ENCODE results near the gene SAMD14. TPM values are rescaled to one million over a fixed set of nuclear protein-coding genes. Genes with fewer than 3 reads are reported as not detected.
A peak's percentile ranks its signal among the peaks of the same experiment; 100 is the strongest.

Gene SAMD14
- total RNA-seq, 1 experiment from 2014 or later, result 5.9 TPM

- TF ChIP-seq MLX (CRISPR knock-in tag; IDR thresholded peaks at IDR 0.05) (no peak), ZNF121 (CRISPR knock-in tag; IDR thresholded peaks at IDR 0.05) (peak; percentile 99), FOXP1 (CRISPR knock-in tag; IDR thresholded peaks at IDR 0.05; ENCODE audit: borderline replicate concordance) (no peak), IRF2 (CRISPR knock-in tag; IDR thresholded peaks at IDR 0.05; ENCODE audit: borderline replicate concordance, low read depth) (no peak), HMGA2 (CRISPR knock-in tag; IDR thresholded peaks at IDR 0.05) (no peak), ATF1 (CRISPR knock-in tag; IDR thresholded peaks at IDR 0.05) (no peak), IRF1 (CRISPR knock-in tag; IDR thresholded peaks at IDR 0.05) (no peak), KAT7 (CRISPR knock-in tag; IDR thresholded peaks at IDR 0.05; ENCODE audit: borderline replicate concordance) (no peak), GABPB1 (CRISPR knock-in tag; IDR thresholded peaks at IDR 0.05) (peak; percentile 35; the same call in 1 of the 2 replicates), STAT6 (CRISPR knock-in tag; conservative IDR thresholded peaks at IDR 0.05; ENCODE audit: low read depth) (no peak)
- TF ChIP-seq, protein P1, sequence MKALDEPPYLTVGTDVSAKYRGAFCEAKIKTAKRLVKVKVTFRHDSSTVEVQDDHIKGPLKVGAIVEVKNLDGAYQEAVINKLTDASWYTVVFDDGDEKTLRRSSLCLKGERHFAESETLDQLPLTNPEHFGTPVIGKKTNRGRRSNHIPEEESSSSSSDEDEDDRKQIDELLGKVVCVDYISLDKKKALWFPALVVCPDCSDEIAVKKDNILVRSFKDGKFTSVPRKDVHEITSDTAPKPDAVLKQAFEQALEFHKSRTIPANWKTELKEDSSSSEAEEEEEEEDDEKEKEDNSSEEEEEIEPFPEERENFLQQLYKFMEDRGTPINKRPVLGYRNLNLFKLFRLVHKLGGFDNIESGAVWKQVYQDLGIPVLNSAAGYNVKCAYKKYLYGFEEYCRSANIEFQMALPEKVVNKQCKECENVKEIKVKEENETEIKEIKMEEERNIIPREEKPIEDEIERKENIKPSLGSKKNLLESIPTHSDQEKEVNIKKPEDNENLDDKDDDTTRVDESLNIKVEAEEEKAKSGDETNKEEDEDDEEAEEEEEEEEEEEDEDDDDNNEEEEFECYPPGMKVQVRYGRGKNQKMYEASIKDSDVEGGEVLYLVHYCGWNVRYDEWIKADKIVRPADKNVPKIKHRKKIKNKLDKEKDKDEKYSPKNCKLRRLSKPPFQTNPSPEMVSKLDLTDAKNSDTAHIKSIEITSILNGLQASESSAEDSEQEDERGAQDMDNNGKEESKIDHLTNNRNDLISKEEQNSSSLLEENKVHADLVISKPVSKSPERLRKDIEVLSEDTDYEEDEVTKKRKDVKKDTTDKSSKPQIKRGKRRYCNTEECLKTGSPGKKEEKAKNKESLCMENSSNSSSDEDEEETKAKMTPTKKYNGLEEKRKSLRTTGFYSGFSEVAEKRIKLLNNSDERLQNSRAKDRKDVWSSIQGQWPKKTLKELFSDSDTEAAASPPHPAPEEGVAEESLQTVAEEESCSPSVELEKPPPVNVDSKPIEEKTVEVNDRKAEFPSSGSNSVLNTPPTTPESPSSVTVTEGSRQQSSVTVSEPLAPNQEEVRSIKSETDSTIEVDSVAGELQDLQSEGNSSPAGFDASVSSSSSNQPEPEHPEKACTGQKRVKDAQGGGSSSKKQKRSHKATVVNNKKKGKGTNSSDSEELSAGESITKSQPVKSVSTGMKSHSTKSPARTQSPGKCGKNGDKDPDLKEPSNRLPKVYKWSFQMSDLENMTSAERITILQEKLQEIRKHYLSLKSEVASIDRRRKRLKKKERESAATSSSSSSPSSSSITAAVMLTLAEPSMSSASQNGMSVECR (CRISPR knock-in tag; IDR thresholded peaks at IDR 0.05; ENCODE audit: borderline replicate concordance), result no peak
- TF ChIP-seq, protein P2, sequence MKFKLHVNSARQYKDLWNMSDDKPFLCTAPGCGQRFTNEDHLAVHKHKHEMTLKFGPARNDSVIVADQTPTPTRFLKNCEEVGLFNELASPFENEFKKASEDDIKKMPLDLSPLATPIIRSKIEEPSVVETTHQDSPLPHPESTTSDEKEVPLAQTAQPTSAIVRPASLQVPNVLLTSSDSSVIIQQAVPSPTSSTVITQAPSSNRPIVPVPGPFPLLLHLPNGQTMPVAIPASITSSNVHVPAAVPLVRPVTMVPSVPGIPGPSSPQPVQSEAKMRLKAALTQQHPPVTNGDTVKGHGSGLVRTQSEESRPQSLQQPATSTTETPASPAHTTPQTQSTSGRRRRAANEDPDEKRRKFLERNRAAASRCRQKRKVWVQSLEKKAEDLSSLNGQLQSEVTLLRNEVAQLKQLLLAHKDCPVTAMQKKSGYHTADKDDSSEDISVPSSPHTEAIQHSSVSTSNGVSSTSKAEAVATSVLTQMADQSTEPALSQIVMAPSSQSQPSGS (CRISPR knock-in tag; IDR thresholded peaks at IDR 0.05; ENCODE audit: borderline replicate concordance, low read depth), result no peak
- TF ChIP-seq, protein P3, sequence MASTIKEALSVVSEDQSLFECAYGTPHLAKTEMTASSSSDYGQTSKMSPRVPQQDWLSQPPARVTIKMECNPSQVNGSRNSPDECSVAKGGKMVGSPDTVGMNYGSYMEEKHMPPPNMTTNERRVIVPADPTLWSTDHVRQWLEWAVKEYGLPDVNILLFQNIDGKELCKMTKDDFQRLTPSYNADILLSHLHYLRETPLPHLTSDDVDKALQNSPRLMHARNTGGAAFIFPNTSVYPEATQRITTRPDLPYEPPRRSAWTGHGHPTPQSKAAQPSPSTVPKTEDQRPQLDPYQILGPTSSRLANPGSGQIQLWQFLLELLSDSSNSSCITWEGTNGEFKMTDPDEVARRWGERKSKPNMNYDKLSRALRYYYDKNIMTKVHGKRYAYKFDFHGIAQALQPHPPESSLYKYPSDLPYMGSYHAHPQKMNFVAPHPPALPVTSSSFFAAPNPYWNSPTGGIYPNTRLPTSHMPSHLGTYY (CRISPR knock-in tag; IDR thresholded peaks at IDR 0.05), result no peak
These were observed 42.6 kb downstream of the SAMD14 start (continued) for GRCh38 chr17:50087246-50087911.

- Mint-ChIP-seq H3K4me1 (peaks cover 5% of the 10 kb centered on the region), H3K36me3 (peaks cover 31% of the 10 kb centered on the region), H3K4me3 (no peak overlapping the region), H3K27ac (no peak overlapping the region), H3K9me3 (no peaks in the 10 kb centered on the region), H3K27me3 (ENCODE audit: low read depth) (no peaks in the 10 kb centered on the region)
- ChIA-PET POLR2A (no interaction called here), CTCF (interaction anchor here (1.5 kb wide), 2 partner anchors 13 to 25 kb away, joined by 3 to 7 read pairs; partner anchors contain the start of gene ITGA3)
- no peak for DNase-seq (ENCODE audit: low spot score)
- ATAC-seq, result no peak
- TF ChIP-seq E2F5 (CRISPR knock-in tag; IDR thresholded peaks at IDR 0.05) (no peak), GTF2I (CRISPR knock-in tag; conservative IDR thresholded peaks at IDR 0.05) (no peak), CREB1 (CRISPR knock-in tag; IDR thresholded peaks at IDR 0.05) (no peak)
These were observed 48.2 kb downstream of the SAMD14 start for GRCh38 chr17:50081757-50082156.

Measured in WTC11 (cell line).